DND-41 (cell line): ENCODE measurements around the gene KCNG1.
"Not testable (repeated sequence)": the region's sequence is repeated elsewhere in the genome, so short reads cannot be mapped to it uniquely, and the experiment has no call there.

Experiments used
- CTCF ChIP-seq: IDR thresholded peaks from 2 replicates; pipeline ENCODE4 v1.5.1; 2012; ENCODE audit warnings: borderline replicate concordance, low read length, moderate library complexity, mild to moderate bottlenecking; ENCODE audit not compliant: poor library complexity, severe bottlenecking; ENCODE audit errors: extremely low read depth
- EZH2 ChIP-seq: IDR thresholded peaks from 3 replicates; pipeline ENCODE4 v1.6.1; 2012; ENCODE audit warnings: borderline replicate concordance, low read depth, mild to moderate bottlenecking, moderate library complexity, low read length, inconsistent platforms; ENCODE audit not compliant: severe bottlenecking

DNA sequence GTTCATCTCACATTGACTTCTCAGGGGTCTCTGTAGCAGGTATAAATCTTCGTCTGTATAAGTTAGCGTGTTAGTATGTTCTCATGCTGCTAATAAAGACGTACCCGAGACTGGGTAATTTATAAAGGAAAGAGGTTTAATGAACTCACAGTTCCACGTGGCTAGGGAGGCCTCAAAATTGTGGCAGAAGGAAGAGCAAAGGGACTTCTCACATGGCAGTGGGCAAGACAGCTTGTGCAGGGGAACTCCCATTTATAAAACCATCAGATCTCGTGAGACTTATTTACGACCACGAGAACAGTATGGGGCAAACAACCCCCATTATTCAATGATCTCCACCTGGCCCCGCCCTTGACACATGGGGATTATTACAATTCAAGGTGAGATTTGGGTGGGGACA, 22.6 kb upstream of the KCNG1 start:
- not testable (repeated sequence) for TF ChIP-seq CTCF, EZH2
